Measurements from ENCODE around the gene APLNR.

DNA sequence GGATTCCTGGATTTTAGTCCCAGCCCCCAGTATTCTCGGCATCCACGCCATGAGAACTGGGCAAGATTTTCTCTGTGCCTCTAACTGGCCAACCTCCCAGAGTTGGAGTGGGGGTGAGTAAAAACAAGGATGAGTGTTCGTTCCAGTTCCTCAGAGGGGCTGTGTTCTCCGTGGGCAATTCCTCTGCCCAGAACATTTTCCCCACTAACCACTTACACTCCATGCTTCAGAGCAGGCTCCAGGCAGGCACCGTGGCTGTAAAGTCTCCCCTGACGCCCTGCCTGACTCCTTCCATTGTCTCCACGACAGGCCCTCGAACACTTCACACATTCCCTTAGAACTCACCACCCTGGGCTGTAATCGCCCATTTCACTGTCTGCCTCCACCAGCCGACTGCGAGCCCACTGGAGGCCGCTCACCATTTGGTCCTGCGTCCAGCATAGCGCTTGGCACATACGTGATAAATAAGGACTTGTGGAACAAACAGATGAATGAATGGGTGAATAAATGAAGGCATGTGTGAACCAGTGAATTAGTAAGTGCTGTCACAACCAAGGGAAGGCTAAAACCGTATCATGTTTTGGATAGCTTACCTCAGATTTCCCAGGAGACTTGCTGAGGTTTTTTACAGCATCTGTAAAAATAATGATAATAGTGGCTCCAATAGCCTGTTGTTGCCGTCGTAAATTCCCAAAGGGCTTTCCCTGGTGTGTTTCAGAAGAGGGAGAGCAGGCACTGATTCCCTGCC is 6.1 kb downstream of the APLNR start:
- TF ChIP-seq EZH2 (IDR thresholded peaks at IDR 0.05; ENCODE audit: low read length, missing control alignments), result no peak
- TF ChIP-seq, protein P1, sequence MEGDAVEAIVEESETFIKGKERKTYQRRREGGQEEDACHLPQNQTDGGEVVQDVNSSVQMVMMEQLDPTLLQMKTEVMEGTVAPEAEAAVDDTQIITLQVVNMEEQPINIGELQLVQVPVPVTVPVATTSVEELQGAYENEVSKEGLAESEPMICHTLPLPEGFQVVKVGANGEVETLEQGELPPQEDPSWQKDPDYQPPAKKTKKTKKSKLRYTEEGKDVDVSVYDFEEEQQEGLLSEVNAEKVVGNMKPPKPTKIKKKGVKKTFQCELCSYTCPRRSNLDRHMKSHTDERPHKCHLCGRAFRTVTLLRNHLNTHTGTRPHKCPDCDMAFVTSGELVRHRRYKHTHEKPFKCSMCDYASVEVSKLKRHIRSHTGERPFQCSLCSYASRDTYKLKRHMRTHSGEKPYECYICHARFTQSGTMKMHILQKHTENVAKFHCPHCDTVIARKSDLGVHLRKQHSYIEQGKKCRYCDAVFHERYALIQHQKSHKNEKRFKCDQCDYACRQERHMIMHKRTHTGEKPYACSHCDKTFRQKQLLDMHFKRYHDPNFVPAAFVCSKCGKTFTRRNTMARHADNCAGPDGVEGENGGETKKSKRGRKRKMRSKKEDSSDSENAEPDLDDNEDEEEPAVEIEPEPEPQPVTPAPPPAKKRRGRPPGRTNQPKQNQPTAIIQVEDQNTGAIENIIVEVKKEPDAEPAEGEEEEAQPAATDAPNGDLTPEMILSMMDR (conservative IDR thresholded peaks at IDR 0.05 in 1 of 2, IDR thresholded peaks at IDR 0.05 in 1 of 2; ENCODE audit: low read depth in 1 of 2, low read length in 2 of 2), result no peak

Data from fibroblast of lung (primary cell).